ENCODE data around the gene OTUD7B.

OTUD7B gene

GRCh38 chr1:149927056-149927562 is 83.4 kb downstream of the OTUD7B start:
- no peak for DNase-seq (ENCODE audit: low read depth, low spot score)
- H3K27ac ChIP-seq: peak overlapping the region; percentile 87

- DNase-seq (ENCODE audit: low read depth, low spot score): no peak
- no peak overlapping the region for H3K27ac ChIP-seq
Measured at GRCh38 chr1:149926296-149926695, 84.2 kb downstream of the OTUD7B start.

- no peak for DNase-seq (ENCODE audit: low read depth, low spot score)
- no peak overlapping the region for H3K27ac ChIP-seq
Measured at GRCh38 chr1:149925751-149926150, 84.8 kb downstream of the OTUD7B start.

- H3K27ac ChIP-seq: no peak overlapping the region
- no peak for DNase-seq (ENCODE audit: low read depth, low spot score)
Measured at GRCh38 chr1:149925345-149925744, 85.2 kb downstream of the OTUD7B start.

GRCh38 chr1:149923626-149924025 is 86.9 kb downstream of the OTUD7B start:
- no peak for DNase-seq (ENCODE audit: low read depth, low spot score)
- no peak overlapping the region for H3K27ac ChIP-seq

- H3K27ac ChIP-seq: no peak within 1 kb of the TSS
- DNase-seq (ENCODE audit: low read depth, low spot score): no peak
Measured at GRCh38 chr1:149917571-149918144, 92.9 kb downstream of the OTUD7B start, which contains the start of gene SV2A. SV2A (minus strand) TSS chr1:149917844; CDS start chr1:149913840, 4,004 bp downstream.

- no peak for DNase-seq (ENCODE audit: low read depth, low spot score)
- no peak overlapping the region for H3K27ac ChIP-seq
Measured at GRCh38 chr1:149916898-149917252, 93.7 kb downstream of the OTUD7B start.

GRCh38 chr1:149916193-149916897 is 94.2 kb downstream of the OTUD7B start:
- no peak for DNase-seq (ENCODE audit: low read depth, low spot score)
- H3K27ac ChIP-seq: no peak overlapping the region

- no peak overlapping the region for H3K27ac ChIP-seq
- DNase-seq (ENCODE audit: low read depth, low spot score): no peak
Measured at GRCh38 chr1:149915429-149916192, 94.9 kb downstream of the OTUD7B start.

GRCh38 chr1:149914545-149914944 is 96.0 kb downstream of the OTUD7B start:
- no peak overlapping the region for H3K27ac ChIP-seq
- no peak for DNase-seq (ENCODE audit: low read depth, low spot score)

- H3K27ac ChIP-seq: no peak overlapping the region
- no peak for DNase-seq (ENCODE audit: low read depth, low spot score)
Measured at GRCh38 chr1:149906570-149907075, 103.9 kb downstream of the OTUD7B start.

- no peak overlapping the region for H3K27ac ChIP-seq
Measured at GRCh38 chr1:149903836-149904491, 106.6 kb downstream of the OTUD7B start.

GRCh38 chr1:149899460-149900284 is 110.9 kb downstream of the OTUD7B start, which contains the start of gene BOLA1:
BOLA1 (plus strand) TSS chr1:149899568; CDS start chr1:149900060, 492 bp downstream.
- DNase-seq (ENCODE audit: low read depth, low spot score): peak; percentile 33
- peak within 1 kb of the TSS; percentile 31 for H3K27ac ChIP-seq

More at GRCh38 chr1:149903836-149904491, 106.6 kb downstream of the OTUD7B start:
- no peak for DNase-seq (ENCODE audit: low read depth, low spot score)

GRCh38 chr1:149896575-149896974 is 114.0 kb downstream of the OTUD7B start:
- H3K27ac ChIP-seq: no peak overlapping the region
- DNase-seq (ENCODE audit: low read depth, low spot score): no peak

- no peak for DNase-seq (ENCODE audit: low read depth, low spot score)
- H3K27ac ChIP-seq: peak overlapping the region; percentile 97
Measured at GRCh38 chr1:149888999-149889289, 121.6 kb downstream of the OTUD7B start.

- DNase-seq (ENCODE audit: low read depth, low spot score): peak; percentile 43
- peak overlapping the region; percentile 97 for H3K27ac ChIP-seq
Measured at GRCh38 chr1:149888247-149888998, 122.1 kb downstream of the OTUD7B start.
